GM12892 (cell line): Measurements from ENCODE around the gene NRXN3.

Experiments
- POLR2A ChIP-seq: IDR thresholded peaks from 2 replicates; pipeline ENCODE4 v1.6.1; 2011; ENCODE audit warnings: low read depth, low read length, control low read depth
- POLR2AphosphoS5 ChIP-seq: IDR thresholded peaks from 2 replicates; pipeline ENCODE4 v1.6.1; 2011; ENCODE audit warnings: low read depth, low read length, control low read depth

GRCh38 chr14:79548836-79549235 lies 1378.7 kb downstream of the NRXN3 start:
- TF ChIP-seq POLR2A = no peak
- no peak for TF ChIP-seq POLR2AphosphoS5
